HFFc6 (cell line): Measurements from ENCODE around the gene RAPGEF1. TPM values are rescaled to one million over a fixed set of nuclear protein-coding genes. Genes with fewer than 3 reads are reported as not detected.

Experiments
- DNase-seq: peaks from one replicate; pipeline ENCODE4 v3.0.0-alpha.2; 2018
- H3K27ac Mint-ChIP-seq: 2 replicates; pipeline ENCODE4 v1.8.0; 2020; ENCODE audit warnings: mild to moderate bottlenecking, mixed read lengths
- H3K27me3 Mint-ChIP-seq: 2 replicates; pipeline ENCODE4 v1.8.0; 2021; ENCODE audit warnings: mild to moderate bottlenecking, moderate library complexity, mixed read lengths; ENCODE audit not compliant: insufficient read depth
- H3K36me3 Mint-ChIP-seq: 2 replicates; pipeline ENCODE4 v1.8.0; 2021; ENCODE audit warnings: low read depth, mixed read lengths
- H3K4me1 Mint-ChIP-seq: 2 replicates; pipeline ENCODE4 v1.8.0; 2020; ENCODE audit warnings: low read depth, mixed read lengths
- H3K4me3 Mint-ChIP-seq: 2 replicates; pipeline ENCODE4 v1.8.0; 2020; ENCODE audit warnings: mild to moderate bottlenecking, moderate library complexity, mixed read lengths
- H3K9me3 Mint-ChIP-seq: 2 replicates; pipeline ENCODE4 v1.8.0; 2020; ENCODE audit warnings: mild to moderate bottlenecking, mixed read lengths
- CTCF ChIP-seq: fragments of 200-600 bp; sonication (generic); IDR thresholded peaks from 2 replicates; pipeline ENCODE4 v1.5.0; 2021; ENCODE audit warnings: antibody characterized with exemption, mild to moderate bottlenecking
- total RNA-seq, 6 experiments: library from RNA; stranded (reverse); fragmentation: NEBNext Ultra II Directional; extraction: Animal tissue kit (Norgen Biotek cat#: 25700); gene quantifications; 2 replicates in 1 of 6; 3 replicates in 5 of 6; pipeline ENCODE4 v1.2.3, GENCODE V29; 2021

RAPGEF1 gene
- total RNA-seq, 6 experiments from 2014 or later = 38.6 to 46.6 (median 42.3) TPM

GRCh38 chr9:131737426-131737825 lies 2.5 kb downstream of the RAPGEF1 start:
- Mint-ChIP-seq H3K36me3 (peaks cover 19% of the 10 kb centered on the region), H3K9me3 (no peaks in the 10 kb centered on the region), H3K4me1 (peaks cover 58% of the 10 kb centered on the region), H3K4me3 (no peak overlapping the region), H3K27me3 (no peaks in the 10 kb centered on the region; the same call in none of the 2 replicates), H3K27ac (no peak overlapping the region)
- TF ChIP-seq CTCF = no peak
- DNase-seq = no peak

GRCh38 chr9:131736431-131736830 lies 3.4 kb downstream of the RAPGEF1 start:
- no peak for DNase-seq
- Mint-ChIP-seq H3K9me3 (no peaks in the 10 kb centered on the region), H3K27ac (no peak overlapping the region), H3K4me3 (no peak overlapping the region), H3K27me3 (no peaks in the 10 kb centered on the region; the same call in none of the 2 replicates), H3K4me1 (peaks cover 68% of the 10 kb centered on the region), H3K36me3 (peaks cover 19% of the 10 kb centered on the region)
- no peak for TF ChIP-seq CTCF

- no peaks in the 10 kb centered on the region for H3K9me3 Mint-ChIP-seq
- no peak for DNase-seq
- H3K27ac Mint-ChIP-seq = peak overlapping the region; percentile 93
- no peaks in the 10 kb centered on the region; the same call in 1 of the 2 replicates for H3K27me3 Mint-ChIP-seq
- no peak for TF ChIP-seq CTCF
- peaks cover 75% of the 10 kb centered on the region for H3K4me1 Mint-ChIP-seq
- peaks cover 19% of the 10 kb centered on the region for H3K36me3 Mint-ChIP-seq
- H3K4me3 Mint-ChIP-seq = no peak overlapping the region; the same call in 1 of the 2 replicates
Measured at GRCh38 chr9:131735238-131736128, 4.4 kb downstream of the RAPGEF1 start.

GRCh38 chr9:131734781-131735180 lies 5.1 kb downstream of the RAPGEF1 start:
- H3K36me3 Mint-ChIP-seq = peaks cover 19% of the 10 kb centered on the region
- TF ChIP-seq CTCF = no peak
- peak overlapping the region; percentile 15; the same call in 1 of the 2 replicates for H3K4me3 Mint-ChIP-seq
- H3K27ac Mint-ChIP-seq = peak overlapping the region; percentile 93
- no peak for DNase-seq
- no peaks in the 10 kb centered on the region for H3K27me3 Mint-ChIP-seq
- H3K9me3 Mint-ChIP-seq = no peaks in the 10 kb centered on the region
- H3K4me1 Mint-ChIP-seq = peaks cover 75% of the 10 kb centered on the region

GRCh38 chr9:131734165-131734610 lies 5.7 kb downstream of the RAPGEF1 start:
- Mint-ChIP-seq H3K27ac (peak overlapping the region; percentile 93), H3K27me3 (no peaks in the 10 kb centered on the region), H3K36me3 (peaks cover 19% of the 10 kb centered on the region), H3K9me3 (no peaks in the 10 kb centered on the region), H3K4me3 (peak overlapping the region; percentile 66), H3K4me1 (peaks cover 80% of the 10 kb centered on the region)
- no peak for TF ChIP-seq CTCF
- DNase-seq = no peak
